Stimulated activated CD4-positive, alpha-beta T cell treated with anti-CD3 and anti-CD28 coated beads, Interleukin-1b, Interleukin-23, amount 100 ng/mL, for 24 hours (primary cell): ENCODE data around the gene CTAGE1.
"Not testable (repeated sequence)": the region's sequence is repeated elsewhere in the genome, so short reads cannot be mapped to it uniquely, and the experiment has no call there.

ENCODE experiments used
- DNase-seq, 4 experiments: peaks; one replicate each; pipeline ENCODE4 v3.0.0-alpha.2; 2020; ENCODE audit warnings: low read depth in 4 of 4, low spot score in 1 of 4

Gene CTAGE1

DNA sequence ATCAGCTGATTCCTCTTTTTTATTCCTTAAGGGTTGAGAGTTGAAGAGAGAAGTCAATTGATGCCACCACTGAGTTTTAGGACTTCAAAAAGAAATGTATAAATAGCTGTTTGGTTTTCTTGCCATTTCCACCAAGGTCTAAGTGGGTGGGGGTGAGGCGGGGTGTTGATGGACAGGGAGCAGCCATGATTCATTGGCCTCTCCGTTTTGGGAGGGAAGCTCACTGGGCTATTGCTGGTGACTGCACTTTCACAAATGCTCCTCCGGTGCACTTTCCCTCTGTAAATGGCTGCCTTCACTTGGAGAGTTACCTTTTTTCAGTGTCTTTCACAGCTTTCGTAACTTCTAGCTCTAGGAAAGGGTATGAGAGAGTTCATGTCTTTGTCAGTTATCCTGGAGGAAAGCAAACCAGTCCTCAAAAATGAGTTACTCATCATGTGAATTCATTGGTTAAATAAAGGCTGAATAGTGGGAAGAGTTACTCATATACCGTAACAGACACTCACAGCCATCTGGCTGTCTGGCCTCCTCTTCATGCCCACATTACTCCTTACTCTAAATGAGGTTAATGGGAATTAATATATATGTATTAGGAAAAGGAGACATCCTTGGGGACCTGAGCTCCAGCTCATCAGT lies 17.4 kb upstream of the CTAGE1 start:
- no peak for DNase-seq

GRCh38 chr18:22433956-22434355 lies 16.2 kb upstream of the CTAGE1 start:
- DNase-seq: no peak

DNA sequence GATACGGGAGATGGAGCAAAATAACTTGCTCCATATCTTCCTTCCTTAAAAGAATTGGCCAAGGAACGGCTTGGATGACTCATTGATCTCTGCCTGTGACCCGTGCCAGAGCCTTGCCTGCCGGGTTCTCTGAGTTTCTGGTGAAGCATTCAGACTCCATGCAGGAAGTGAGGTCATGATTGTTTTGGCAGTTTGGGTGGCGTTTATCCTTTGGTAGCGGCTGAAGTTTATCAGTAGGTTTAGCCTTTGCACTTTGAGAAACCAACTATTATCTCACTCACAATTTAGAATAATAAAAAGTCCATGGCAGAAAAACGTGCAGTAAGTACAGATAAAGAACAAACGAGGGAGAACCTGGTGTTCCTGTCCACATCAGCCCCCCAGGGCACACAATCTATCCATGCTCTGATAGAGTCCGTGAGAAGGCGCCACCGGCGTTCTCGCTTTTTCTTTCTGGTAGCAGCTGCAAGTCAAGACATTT lies 15.0 kb upstream of the CTAGE1 start:
- DNase-seq: no peak

GRCh38 chr18:22429564-22429963 lies 11.8 kb upstream of the CTAGE1 start:
- no peak for DNase-seq

DNA sequence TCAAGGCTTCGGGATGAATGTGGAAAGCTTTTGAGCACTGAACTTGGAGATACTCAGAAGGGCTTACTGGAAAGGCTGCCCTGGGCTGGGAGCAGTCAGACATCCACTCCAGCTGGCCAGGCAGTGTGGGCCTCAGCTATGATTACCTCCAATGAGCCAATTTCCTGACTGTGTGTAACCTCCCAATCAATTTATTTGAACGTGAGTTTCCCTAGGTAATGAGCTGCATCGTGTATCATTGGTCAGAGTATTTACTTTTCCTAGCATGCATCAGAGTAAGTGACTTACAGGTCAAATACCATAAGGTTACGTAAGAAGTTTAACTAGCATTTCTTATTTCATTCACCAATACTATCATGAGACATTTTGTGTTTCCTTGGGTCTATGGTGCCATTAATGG lies 11.0 kb upstream of the CTAGE1 start:
- no peak for DNase-seq

DNA sequence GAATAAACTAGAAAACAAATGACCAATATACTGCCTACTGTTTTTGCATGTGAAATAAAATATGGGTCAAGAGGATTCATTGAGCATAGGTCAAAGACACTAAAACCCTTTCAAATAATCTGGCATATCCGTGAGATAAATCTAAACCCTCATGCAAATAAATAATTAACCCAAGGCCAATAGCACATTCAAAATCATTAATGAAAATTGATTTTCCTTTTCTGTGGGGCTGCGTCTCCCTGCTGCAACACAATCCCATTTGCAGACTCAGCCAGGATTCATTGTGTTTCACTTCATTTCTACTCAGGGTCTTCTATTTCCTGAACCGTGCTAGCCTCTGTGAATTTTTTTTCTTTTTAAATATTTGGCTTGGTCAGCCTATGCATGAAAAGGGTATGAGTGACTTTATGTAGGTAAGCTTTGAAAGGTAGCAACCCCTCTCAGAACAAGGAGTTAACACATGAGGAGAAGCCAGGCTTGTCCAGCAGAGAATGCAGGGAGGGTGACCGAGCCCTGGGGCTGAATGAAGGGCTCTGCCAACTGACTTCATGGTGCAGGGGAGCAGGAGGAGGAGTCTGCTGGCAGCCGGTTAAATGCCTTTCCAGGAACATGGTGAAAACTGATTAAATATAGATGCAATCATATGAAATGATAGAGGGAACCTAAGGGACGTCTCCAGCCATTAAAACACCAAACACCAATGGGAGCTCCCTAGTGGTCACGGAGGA lies 10.3 kb upstream of the CTAGE1 start:
- no peak for DNase-seq

DNA sequence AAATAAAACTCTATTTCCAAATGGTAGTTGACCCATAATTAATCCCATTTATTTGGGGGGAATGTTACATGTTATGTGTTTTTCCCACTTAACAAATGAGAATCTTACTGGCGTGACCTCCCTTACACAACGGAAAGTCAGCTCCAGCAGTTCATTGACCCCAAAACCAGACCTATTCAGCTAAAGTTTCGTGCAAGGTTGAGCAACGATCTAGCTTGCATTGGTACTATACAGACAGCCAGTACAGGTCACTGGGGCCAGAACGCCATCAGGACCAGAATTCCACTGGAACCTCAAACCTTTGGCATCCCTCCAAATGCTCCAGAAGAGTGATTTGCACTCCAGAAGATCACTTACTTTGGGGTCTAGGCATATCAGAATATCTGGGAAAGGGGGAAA lies 6.8 kb upstream of the CTAGE1 start:
- DNase-seq: no peak

DNA sequence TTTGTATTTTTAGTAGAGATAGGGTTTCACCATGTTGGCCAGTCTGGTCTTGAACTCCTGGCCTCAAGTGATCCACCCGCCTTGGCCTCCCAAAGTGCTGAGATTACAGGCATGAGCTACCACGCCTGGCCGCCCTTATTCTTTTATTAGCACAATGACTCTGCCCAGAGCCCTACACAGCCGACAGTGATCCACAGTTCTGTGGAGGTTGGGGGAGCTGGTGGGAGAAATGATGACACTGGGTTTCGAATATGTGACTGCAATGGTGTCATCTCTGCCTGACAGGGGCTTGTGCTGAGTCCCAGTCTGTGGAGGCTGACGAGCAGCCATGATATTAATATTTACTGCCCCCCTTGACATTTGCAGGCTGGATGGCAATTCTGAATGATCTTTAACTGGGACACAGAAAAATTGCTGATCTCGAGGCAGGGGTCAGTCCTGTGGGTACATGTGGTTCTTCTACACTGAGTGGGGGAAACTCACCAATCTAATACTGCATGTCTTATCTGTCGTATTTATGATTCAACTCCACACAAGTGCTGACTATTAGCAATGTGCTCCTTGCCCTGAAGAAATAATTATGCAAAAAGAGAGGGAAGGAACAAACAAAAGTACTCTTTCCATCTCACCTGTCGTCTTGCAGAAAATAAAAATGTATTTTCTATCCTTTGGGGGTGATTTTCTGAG lies 6.3 kb upstream of the CTAGE1 start:
- DNase-seq: no peak

DNA sequence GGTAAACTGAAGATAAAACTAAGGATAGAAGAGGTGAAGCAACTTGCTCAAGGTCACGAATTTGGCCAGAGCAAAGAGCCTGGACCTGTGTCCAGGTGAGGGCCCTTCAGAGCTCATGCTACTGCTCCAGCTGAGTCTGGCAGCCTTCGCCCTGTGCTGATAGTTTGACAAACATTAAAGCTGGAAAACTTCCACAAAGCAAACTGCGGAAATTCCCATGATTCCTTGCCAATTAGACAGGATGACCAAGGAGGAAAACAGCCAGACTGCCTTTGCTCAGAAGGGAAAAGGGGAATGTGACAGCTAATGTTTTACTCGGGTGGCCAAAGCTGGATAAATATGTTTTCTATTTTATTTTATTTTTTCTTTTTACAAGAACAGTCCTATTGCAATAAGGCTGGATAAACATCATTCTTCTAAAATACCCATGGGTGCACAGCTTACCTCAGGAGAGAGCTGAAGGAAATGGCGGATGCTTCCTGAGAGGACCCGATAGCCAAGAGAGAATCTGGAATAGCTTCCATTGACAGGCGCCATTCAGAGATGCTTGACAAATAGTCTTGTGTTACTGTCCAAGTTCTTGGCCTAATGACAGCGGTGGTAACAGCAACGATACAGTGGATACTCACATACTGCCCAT lies 5.3 kb upstream of the CTAGE1 start:
- no peak for DNase-seq

GRCh38 chr18:22420652-22421051 lies 2.9 kb upstream of the CTAGE1 start:
- DNase-seq: no peak

DNA sequence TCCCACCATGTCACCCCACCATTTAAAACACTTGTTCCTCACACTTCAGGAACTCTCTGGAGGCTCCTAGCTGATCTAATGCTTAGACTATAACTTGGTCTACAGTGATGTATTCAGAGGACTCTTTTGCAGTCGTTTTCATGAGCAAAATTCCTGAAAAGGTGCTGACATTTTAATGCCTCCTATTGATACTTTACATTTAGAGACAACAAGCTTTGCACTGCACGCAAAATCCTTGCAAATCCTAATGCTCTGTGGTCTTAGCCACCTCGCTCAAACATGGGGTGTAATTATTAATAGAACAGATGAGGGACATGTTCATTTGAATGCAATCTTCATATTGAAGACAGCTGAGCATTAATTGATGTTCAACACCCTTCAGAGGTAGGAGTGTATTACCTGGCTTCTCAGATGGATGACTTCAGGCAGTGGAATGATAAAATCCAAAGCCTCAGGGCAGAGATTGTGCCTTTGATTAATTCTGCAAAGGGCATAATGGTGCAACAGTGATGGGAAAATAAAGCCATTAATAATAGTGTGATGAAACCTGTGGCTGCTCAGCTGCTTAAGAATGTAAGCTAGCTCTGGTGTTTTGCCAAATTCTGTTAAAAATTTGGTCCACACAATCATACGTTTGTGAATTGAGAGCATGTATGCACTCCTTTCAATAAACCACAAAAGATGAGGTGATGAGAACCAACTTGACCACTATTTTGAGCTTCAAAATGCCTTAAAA lies 5.4 kb downstream of the CTAGE1 start:
- no peak for DNase-seq

DNA sequence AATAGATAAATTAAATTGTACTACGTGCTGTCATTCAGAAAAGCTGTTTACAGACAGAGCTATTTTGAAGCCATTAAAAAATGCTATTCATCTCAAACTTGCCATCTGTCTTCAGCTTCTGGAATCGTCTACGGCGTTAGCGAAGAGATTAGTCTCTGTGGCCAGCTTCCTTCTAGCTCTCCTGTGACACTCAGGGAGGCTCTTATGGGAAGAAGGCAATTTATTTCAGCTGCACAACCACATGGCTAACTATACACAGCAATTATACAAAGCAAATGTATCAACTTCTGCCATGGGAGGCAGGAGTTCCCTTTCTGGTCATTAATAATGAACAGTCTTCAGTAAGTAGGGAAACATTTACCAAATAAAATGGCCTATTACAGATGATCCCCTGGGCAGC lies 6.3 kb downstream of the CTAGE1 start:
- DNase-seq: no peak

DNA sequence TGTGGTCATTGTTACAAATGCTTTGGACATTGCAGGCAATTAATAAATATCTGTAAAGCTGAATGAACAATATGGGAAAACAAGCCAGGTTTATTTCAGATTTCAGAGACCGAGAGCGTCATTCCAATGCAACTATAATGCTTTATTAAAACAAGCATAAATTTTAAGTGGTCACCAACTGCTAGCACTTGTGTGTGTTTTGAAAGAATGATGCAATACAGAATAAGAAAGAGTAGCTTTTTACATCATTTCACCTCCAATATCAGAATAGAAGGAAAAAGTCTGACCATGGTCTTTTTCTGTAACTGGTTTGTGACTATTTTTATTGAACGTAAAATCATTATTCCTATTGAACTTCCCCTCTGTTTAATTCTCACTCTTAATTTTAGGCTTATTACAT lies 7.6 kb downstream of the CTAGE1 start:
- DNase-seq: no peak

- no peak for DNase-seq
Observed at GRCh38 chr18:22409445-22409844, 8.3 kb downstream of the CTAGE1 start.

- no peak for DNase-seq
Observed at GRCh38 chr18:22408059-22408458, 9.7 kb downstream of the CTAGE1 start.

DNA sequence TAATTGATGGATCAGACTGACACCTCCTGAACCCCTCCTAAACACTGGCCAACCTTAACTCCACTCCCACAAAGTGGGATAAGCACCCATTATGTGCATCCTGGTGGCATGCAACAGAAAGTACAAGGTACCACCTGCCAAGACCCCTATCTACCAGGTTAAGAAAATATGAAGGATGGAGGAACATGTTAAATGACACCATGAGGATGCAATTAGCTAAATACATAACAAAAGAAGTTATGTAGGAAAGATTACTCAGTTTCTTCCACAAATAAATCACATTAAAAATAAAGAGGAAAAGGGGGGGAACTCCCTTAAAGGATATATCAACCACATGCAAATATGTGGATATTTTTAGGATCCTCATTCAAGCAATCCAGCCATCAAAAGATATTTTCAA lies 12.6 kb downstream of the CTAGE1 start:
- no peak for DNase-seq

DNA sequence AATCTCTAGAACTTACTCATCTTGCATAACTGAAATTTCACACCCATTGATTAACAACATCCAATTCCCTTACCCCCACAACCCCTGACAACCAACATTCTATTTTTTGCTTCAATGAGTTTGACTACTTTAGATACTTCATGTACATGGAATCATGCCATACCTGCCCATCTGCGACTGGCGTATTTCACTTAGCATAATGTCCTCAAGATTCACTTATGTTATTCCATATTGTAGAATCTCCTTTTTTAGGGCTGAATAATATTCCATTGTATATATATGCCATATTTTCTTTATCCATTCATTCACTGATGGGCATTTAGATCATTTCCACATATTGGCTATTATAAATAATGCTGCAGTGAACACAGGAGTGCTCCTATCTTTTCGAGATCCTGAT lies 13.8 kb downstream of the CTAGE1 start:
- DNase-seq: no peak

GRCh38 chr18:22399949-22400348 lies 17.8 kb downstream of the CTAGE1 start:
- DNase-seq: no peak

DNA sequence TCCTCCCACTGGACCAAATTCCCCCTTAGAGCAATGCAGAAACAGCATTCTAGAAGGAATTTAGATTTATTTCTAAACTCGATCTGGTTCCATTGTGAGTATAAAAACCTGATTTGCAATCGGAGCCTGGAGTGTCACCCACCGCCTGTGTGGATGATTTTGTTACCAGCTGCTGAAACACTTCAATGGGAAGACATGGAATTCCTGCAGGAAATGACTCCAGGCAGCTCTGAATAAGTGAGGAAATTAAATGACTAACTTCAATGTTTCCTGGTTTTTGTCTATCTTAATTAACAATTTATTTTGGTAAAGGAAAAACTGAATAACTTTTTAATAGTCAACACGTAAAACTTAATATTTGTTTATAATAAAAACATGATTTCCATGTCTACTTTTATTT lies 19.3 kb downstream of the CTAGE1 start:
- DNase-seq: no peak

DNA sequence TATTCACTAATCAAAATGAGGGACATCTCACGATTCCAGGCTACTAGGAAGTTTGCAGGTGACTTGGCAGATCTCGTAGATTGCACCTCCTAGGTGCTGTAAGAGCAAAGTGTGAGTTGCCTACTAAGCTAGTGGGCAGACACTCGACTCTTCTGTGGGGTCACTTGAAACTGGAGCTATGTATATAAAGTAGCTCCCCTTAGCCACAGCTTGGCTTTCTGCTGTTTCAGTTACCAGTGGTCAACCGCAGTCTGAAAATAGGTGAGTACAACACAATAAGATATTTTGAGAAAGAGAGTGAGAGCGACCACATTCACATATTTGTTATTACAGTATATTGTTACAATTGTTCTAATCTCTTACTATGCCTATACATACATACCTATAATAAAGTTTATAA lies 23.3 kb downstream of the CTAGE1 start:
- no peak for DNase-seq

DNA sequence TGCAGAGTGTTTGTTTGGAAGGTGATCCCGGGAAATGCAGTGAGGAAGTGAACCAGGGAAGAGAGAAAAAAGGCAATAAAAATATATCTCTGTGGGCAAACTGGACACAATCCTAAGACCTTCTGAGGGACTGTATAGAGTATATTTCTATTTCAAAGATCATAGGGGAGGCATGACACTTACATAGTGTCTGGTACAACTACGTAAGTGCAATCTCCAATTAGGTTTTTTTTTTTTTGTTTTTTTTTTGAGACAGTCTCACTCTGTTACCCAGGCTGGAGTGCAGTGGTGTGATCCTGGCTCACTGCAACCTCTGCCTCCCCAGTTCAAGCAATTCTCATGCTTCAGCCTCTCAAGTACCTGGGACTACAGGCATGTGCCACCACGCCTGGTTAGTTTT lies 24.6 kb downstream of the CTAGE1 start:
- DNase-seq: not testable (repeated sequence)
